Endothelial cell (in vitro differentiated cells): ENCODE measurements around the gene PEG3. TPM values are rescaled to one million over a fixed set of nuclear protein-coding genes. Genes with fewer than 3 reads are reported as not detected.

Experiments used
- DNase-seq: peaks from one replicate; pipeline ENCODE4 v3.0.0; 2021; ENCODE audit warnings: low spot score
- H3K27ac Mint-ChIP-seq: one replicate; pipeline ENCODE4 v1.8.0; 2021; ENCODE audit warnings: mixed read lengths, inconsistent platforms; ENCODE audit not compliant: unreplicated experiment
- H3K27me3 Mint-ChIP-seq: one replicate; pipeline ENCODE4 v1.8.0; 2021; ENCODE audit warnings: mild to moderate bottlenecking, moderate library complexity, mixed read lengths, inconsistent platforms; ENCODE audit not compliant: unreplicated experiment
- H3K36me3 Mint-ChIP-seq: one replicate; pipeline ENCODE4 v1.8.0; 2021; ENCODE audit warnings: mild to moderate bottlenecking, low read depth, mixed read lengths, inconsistent platforms; ENCODE audit not compliant: unreplicated experiment
- H3K4me1 Mint-ChIP-seq: one replicate; pipeline ENCODE4 v1.8.0; 2021; ENCODE audit warnings: mild to moderate bottlenecking, mixed read lengths, inconsistent platforms; ENCODE audit not compliant: unreplicated experiment
- H3K4me3 Mint-ChIP-seq: one replicate; pipeline ENCODE4 v1.8.0; 2021; ENCODE audit warnings: mild to moderate bottlenecking, mixed read lengths, inconsistent platforms; ENCODE audit not compliant: unreplicated experiment
- H3K9me3 Mint-ChIP-seq: one replicate; pipeline ENCODE4 v1.8.0; 2021; ENCODE audit warnings: mixed read lengths, inconsistent platforms; ENCODE audit not compliant: unreplicated experiment
- CTCF ChIP-seq: fragments of 200-600 bp; sonication (generic); IDR thresholded peaks from one replicate; pipeline ENCODE4 v1.5.0; 2021; ENCODE audit warnings: antibody characterized with exemption; ENCODE audit not compliant: unreplicated experiment
- total RNA-seq: library from RNA; stranded (reverse); fragmentation: NEBNext Ultra II Directional; extraction: Animal tissue kit (Norgen Biotek cat#: 25700); gene quantifications from one replicate; pipeline ENCODE4 v1.2.1, GENCODE V29; 2021; ENCODE audit not compliant: unreplicated experiment

The PEG3 gene
- total RNA-seq, 1 donor from 2014 or later = not detected

GRCh38 chr19:56831255-56831654 is 9.3 kb downstream of the PEG3 start:
- no peak for TF ChIP-seq CTCF
- Mint-ChIP-seq H3K4me1 (no peaks in the 10 kb centered on the region), H3K4me3 (no peak overlapping the region), H3K9me3 (peaks cover 51% of the 10 kb centered on the region), H3K27me3 (no peaks in the 10 kb centered on the region), H3K36me3 (peaks cover 15% of the 10 kb centered on the region), H3K27ac (no peak overlapping the region)
- no peak for DNase-seq

GRCh38 chr19:56829596-56829995 is 10.9 kb downstream of the PEG3 start:
- DNase-seq = no peak
- no peak overlapping the region for H3K4me3 Mint-ChIP-seq
- H3K27ac Mint-ChIP-seq = no peak overlapping the region
- H3K36me3 Mint-ChIP-seq = peaks cover 4% of the 10 kb centered on the region
- TF ChIP-seq CTCF = no peak
- H3K27me3 Mint-ChIP-seq = no peaks in the 10 kb centered on the region
- peaks cover 50% of the 10 kb centered on the region for H3K9me3 Mint-ChIP-seq
- no peaks in the 10 kb centered on the region for H3K4me1 Mint-ChIP-seq

- no peak for DNase-seq
- H3K9me3 Mint-ChIP-seq = peaks cover 50% of the 10 kb centered on the region
Measured at GRCh38 chr19:56827708-56828107, 12.8 kb downstream of the PEG3 start.

GRCh38 chr19:56823956-56824355 is 16.6 kb downstream of the PEG3 start:
- no peak overlapping the region for H3K27ac Mint-ChIP-seq
- H3K4me3 Mint-ChIP-seq = no peak overlapping the region
- TF ChIP-seq CTCF = no peak
- no peaks in the 10 kb centered on the region for H3K27me3 Mint-ChIP-seq
- peaks cover 64% of the 10 kb centered on the region for H3K9me3 Mint-ChIP-seq
- no peak for DNase-seq
- H3K36me3 Mint-ChIP-seq = peaks cover 10% of the 10 kb centered on the region
- no peaks in the 10 kb centered on the region for H3K4me1 Mint-ChIP-seq

More at GRCh38 chr19:56827708-56828107, 12.8 kb downstream of the PEG3 start:
- H3K27me3 Mint-ChIP-seq = no peaks in the 10 kb centered on the region
- no peaks in the 10 kb centered on the region for H3K4me1 Mint-ChIP-seq
- H3K4me3 Mint-ChIP-seq = no peak overlapping the region
- TF ChIP-seq CTCF = no peak
- H3K36me3 Mint-ChIP-seq = no peaks in the 10 kb centered on the region
- no peak overlapping the region for H3K27ac Mint-ChIP-seq

DNA sequence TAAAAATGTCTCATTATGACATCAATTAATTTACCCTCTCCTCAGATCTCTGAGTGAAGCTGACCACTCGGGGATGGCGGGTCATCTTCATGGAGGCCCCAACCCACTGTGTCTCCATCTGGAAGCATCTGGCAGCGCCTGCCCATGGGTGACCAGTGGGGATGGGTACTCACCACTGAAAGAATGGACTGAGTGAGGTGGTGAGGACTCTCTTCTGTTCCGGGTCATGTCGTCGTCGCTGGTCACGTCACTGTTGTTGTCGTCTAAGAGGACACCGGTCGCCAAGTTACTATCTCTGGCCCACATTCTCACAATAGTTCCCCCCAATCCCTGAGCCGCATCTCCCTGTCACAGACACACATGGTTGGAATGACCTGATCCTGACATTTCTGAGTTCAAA is 17.1 kb downstream of the PEG3 start:
- DNase-seq = no peak
- no peaks in the 10 kb centered on the region for H3K27me3 Mint-ChIP-seq
- no peak overlapping the region for H3K27ac Mint-ChIP-seq
- H3K36me3 Mint-ChIP-seq = peaks cover 14% of the 10 kb centered on the region
- H3K9me3 Mint-ChIP-seq = peaks cover 68% of the 10 kb centered on the region
- no peaks in the 10 kb centered on the region for H3K4me1 Mint-ChIP-seq
- no peak for TF ChIP-seq CTCF
- H3K4me3 Mint-ChIP-seq = no peak overlapping the region
